Measurements from ENCODE around the gene RBM43. TPM values are rescaled to one million over a fixed set of nuclear protein-coding genes. Genes with fewer than 3 reads are reported as not detected.
"Not testable (repeated sequence)": the region's sequence is repeated elsewhere in the genome, so short reads cannot be mapped to it uniquely, and the experiment has no call there.

RBM43 gene
- 1.8 TPM for polyA plus RNA-seq

GRCh38 chr2:151261231-151261976 is at the start of gene RBM43:
Gene RBM43 (minus strand): TSS chr2:151261863. CDS start chr2:151261727, 136 bp downstream.
- Mint-ChIP-seq H3K36me3 (no peaks in the 10 kb centered on the region), H3K9me3 (no peaks in the 10 kb centered on the region), H3K4me1 (peaks cover 12 to 32% (median 20%) of the 10 kb centered on the region in 3 donors), H3K27me3 (no peaks in the 10 kb centered on the region), H3K27ac (peak within 1 kb of the TSS; percentile 91 to 98 (median 93)), H3K4me3 (peak within 1 kb of the TSS; percentile 91 to 97 (median 96))

- not testable (repeated sequence) for H3K27me3 Mint-ChIP-seq, H3K36me3 Mint-ChIP-seq, H3K27ac Mint-ChIP-seq, H3K9me3 Mint-ChIP-seq, H3K4me1 Mint-ChIP-seq, H3K4me3 Mint-ChIP-seq
These were observed 48.6 kb upstream of the RBM43 start for GRCh38 chr2:151310313-151310712.

DNA sequence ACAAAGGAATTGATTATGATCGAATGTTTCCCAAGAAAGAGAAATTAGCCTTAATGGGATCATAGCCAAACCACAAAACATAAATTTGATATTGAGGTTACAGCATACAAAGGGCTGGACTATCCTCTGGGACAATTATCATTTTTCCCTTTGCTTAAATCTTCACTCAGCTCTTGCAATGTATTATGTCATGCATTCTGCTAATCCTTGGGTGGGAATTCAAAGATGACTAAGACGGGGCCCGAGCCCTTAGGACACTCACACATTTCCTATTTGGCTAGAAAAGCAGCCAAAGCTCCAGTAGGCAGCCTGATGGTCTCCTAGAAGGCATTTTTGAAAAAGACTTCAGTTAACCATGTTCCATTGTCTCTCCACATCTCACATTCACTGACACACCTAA is 45.0 kb upstream of the RBM43 start:
- Mint-ChIP-seq H3K27me3 (no peaks in the 10 kb centered on the region), H3K9me3 (peaks cover 0 to 1% (median 0%) of the 10 kb centered on the region in 3 donors), H3K4me3 (no peak overlapping the region), H3K36me3 (peaks cover 2% of the 10 kb centered on the region), H3K4me1 (no peaks in the 10 kb centered on the region), H3K27ac (no peak overlapping the region)

DNA sequence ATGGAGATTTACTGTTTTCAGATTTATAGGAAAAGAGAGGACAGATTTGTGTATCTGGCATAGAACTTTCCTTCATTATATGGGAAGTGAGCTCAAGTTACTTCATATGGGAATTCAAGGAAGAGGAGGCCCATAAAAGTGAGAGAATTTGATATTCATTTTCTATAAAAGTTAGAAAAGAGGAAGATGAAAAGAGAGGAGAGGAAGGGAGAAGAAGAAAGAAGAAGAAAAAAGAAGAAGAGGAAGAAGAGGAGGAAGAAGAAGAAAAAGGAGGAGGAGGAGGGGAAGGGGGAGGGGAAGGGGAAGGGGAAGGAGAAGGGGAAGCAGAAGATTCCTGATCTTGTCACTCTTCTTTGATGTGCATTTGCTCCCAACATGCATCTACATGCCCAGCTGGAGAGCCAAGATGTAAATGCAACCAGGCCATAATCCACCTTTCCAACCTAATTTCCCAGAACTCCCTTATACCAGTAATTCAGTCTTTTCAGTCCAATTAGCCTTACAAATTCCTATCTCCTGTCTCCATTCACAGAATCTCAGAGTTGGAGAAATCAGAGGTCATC is 43.5 kb upstream of the RBM43 start:
- Mint-ChIP-seq H3K4me3 (no peak overlapping the region), H3K4me1 (no peaks in the 10 kb centered on the region), H3K27ac (no peak overlapping the region), H3K27me3 (no peaks in the 10 kb centered on the region), H3K36me3 (peaks cover 2% of the 10 kb centered on the region), H3K9me3 (peaks cover 0 to 1% (median 0%) of the 10 kb centered on the region in 3 donors)

GRCh38 chr2:151302879-151303278 is 41.2 kb upstream of the RBM43 start:
- Mint-ChIP-seq H3K27ac (no peak overlapping the region), H3K4me3 (no peak overlapping the region)

GRCh38 chr2:151302404-151302803 is 40.7 kb upstream of the RBM43 start:
- Mint-ChIP-seq H3K4me1 (peaks cover 8 to 12% (median 9%) of the 10 kb centered on the region in 3 donors), H3K9me3 (peaks cover 0 to 1% (median 0%) of the 10 kb centered on the region in 3 donors), H3K4me3 (no peak overlapping the region), H3K27me3 (no peaks in the 10 kb centered on the region), H3K36me3 (peaks cover 2% of the 10 kb centered on the region), H3K27ac (no peak overlapping the region)

More at GRCh38 chr2:151302879-151303278, 41.2 kb upstream of the RBM43 start:
- peaks cover 6 to 7% (median 7%) of the 10 kb centered on the region in 3 donors for H3K4me1 Mint-ChIP-seq
- H3K9me3 Mint-ChIP-seq, result peaks cover 0 to 1% (median 0%) of the 10 kb centered on the region in 3 donors
- peaks cover 2% of the 10 kb centered on the region for H3K36me3 Mint-ChIP-seq
- no peaks in the 10 kb centered on the region for H3K27me3 Mint-ChIP-seq

DNA sequence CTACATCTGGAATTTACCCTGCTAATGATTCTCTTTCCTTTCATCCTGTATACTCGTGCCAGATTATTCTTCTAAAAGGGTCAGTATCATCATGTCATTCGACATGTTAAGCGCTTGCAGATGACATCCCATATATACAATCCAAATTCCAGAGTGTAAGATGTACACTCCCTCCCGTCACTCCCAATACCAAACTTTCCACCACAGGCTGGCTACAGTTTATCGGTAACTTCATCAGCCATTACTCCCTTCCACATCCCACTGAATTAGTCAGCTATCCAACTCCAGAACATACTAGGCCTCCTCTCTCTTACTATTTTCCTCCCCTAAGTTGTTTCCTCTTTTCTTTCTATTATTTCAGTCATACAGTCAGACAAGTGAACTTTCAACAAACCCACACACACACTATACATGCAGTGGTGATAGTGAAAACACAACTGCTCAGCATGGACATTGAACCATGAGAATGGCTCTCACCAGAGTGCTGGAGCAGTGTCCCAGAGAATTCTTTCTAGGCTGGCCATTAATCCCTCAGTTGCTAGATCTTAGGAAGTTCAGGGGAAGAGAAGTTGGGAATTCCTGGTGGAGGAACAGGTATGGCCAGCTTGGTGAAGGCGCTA is 38.4 kb upstream of the RBM43 start:
- no peak overlapping the region for H3K4me3 Mint-ChIP-seq
- H3K27ac Mint-ChIP-seq, result no peak overlapping the region
- H3K27me3 Mint-ChIP-seq, result no peaks in the 10 kb centered on the region
- H3K9me3 Mint-ChIP-seq, result peaks cover 0 to 5% (median 0%) of the 10 kb centered on the region in 3 donors
- H3K36me3 Mint-ChIP-seq, result peaks cover 2% of the 10 kb centered on the region
- H3K4me1 Mint-ChIP-seq, result peaks cover 9 to 13% (median 12%) of the 10 kb centered on the region in 3 donors

- Mint-ChIP-seq H3K4me3 (peak overlapping the region in 2 of 4 donors; percentile 49 to 54), H3K9me3 (peaks cover 0 to 3% (median 0%) of the 10 kb centered on the region in 3 donors), H3K36me3 (no peaks in the 10 kb centered on the region), H3K27me3 (no peaks in the 10 kb centered on the region), H3K27ac (peak overlapping the region in 1 of 3 donors; percentile 13), H3K4me1 (peaks cover 9 to 13% (median 12%) of the 10 kb centered on the region in 3 donors)
These were observed 36.2 kb upstream of the RBM43 start for GRCh38 chr2:151297882-151298281.

DNA sequence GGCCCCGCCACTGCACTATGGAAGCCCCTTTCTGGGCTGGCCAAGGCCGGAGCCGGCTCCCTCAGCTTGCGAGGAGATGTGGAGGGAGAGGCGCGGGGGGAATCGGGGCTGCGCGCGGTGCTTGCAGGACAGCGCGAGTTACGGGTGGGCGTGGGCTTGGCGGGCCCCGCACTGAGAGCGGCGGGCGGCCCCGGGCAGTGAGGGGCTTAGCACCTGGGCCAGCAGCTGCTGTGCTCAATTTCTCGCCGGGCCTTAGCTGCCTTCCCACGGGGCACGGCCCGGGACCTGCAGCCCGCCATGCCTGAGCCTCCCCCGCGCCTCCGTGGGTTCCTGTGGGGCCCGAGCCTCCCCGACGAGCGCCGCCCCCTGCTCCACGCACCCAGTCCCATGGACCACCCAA is 34.3 kb upstream of the RBM43 start:
- H3K4me3 Mint-ChIP-seq, H3K27ac Mint-ChIP-seq, H3K27me3 Mint-ChIP-seq, H3K9me3 Mint-ChIP-seq, H3K36me3 Mint-ChIP-seq: not testable (repeated sequence)
- H3K4me1 Mint-ChIP-seq, result peaks cover 9 to 13% (median 12%) of the 10 kb centered on the region in 3 donors

GRCh38 chr2:151292546-151292945 is 30.9 kb upstream of the RBM43 start:
- Mint-ChIP-seq H3K4me1 (peaks cover 13 to 19% (median 17%) of the 10 kb centered on the region in 3 donors), H3K9me3 (peaks cover 0 to 6% (median 4%) of the 10 kb centered on the region in 3 donors), H3K27ac (no peak overlapping the region), H3K27me3 (no peaks in the 10 kb centered on the region), H3K4me3 (peak overlapping the region in 1 of 4 donors; percentile 5), H3K36me3 (peaks cover 2% of the 10 kb centered on the region)

GRCh38 chr2:151292141-151292540 is 30.5 kb upstream of the RBM43 start:
- Mint-ChIP-seq H3K4me3 (peak overlapping the region in 1 of 4 donors; percentile 5), H3K27ac (no peak overlapping the region), H3K36me3 (peaks cover 2% of the 10 kb centered on the region), H3K4me1 (peaks cover 15 to 21% (median 20%) of the 10 kb centered on the region in 3 donors), H3K27me3 (no peaks in the 10 kb centered on the region), H3K9me3 (peaks cover 0 to 6% (median 4%) of the 10 kb centered on the region in 3 donors)

DNA sequence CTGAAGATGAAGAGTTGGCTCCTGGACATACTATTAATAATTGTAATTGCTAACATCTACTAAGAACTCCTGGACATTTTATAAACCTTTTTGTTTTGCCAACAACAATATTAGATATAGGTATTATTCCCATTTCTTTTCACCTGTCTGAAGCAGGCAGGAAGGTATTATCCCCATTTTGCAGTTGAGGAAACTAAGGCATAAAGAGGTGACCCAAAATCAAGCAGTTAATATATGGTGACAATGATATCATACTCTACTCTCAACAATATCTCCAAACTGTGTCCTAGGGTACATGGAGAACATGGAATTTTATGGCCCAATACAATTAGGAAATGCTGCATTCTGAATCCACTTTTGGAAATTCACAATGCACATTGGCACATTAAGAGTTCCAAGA is 29.6 kb upstream of the RBM43 start:
- H3K4me1 Mint-ChIP-seq, result peaks cover 20 to 29% (median 28%) of the 10 kb centered on the region in 3 donors
- H3K4me3 Mint-ChIP-seq, result peak overlapping the region in 2 of 4 donors; percentile 70 to 98
- H3K36me3 Mint-ChIP-seq, result peaks cover 2% of the 10 kb centered on the region
- H3K27me3 Mint-ChIP-seq, result no peaks in the 10 kb centered on the region
- peak overlapping the region; percentile 95 to 99 (median 96) for H3K27ac Mint-ChIP-seq
- H3K9me3 Mint-ChIP-seq, result peaks cover 0 to 4% (median 4%) of the 10 kb centered on the region in 3 donors

GRCh38 chr2:151289972-151290866 is 28.6 kb upstream of the RBM43 start:
- H3K4me3 Mint-ChIP-seq, result peak overlapping the region; percentile 85 to 98 (median 96)
- peaks cover 26 to 35% (median 33%) of the 10 kb centered on the region in 3 donors for H3K4me1 Mint-ChIP-seq
- peaks cover 3% of the 10 kb centered on the region for H3K36me3 Mint-ChIP-seq
- H3K27ac Mint-ChIP-seq, result peak overlapping the region; percentile 95 to 99 (median 96)
- no peaks in the 10 kb centered on the region for H3K27me3 Mint-ChIP-seq
- peaks cover 0 to 4% (median 3%) of the 10 kb centered on the region in 3 donors for H3K9me3 Mint-ChIP-seq

- peaks cover 3% of the 10 kb centered on the region for H3K36me3 Mint-ChIP-seq
- peaks cover 29 to 43% (median 40%) of the 10 kb centered on the region in 3 donors for H3K4me1 Mint-ChIP-seq
These were observed 26.0 kb upstream of the RBM43 start for GRCh38 chr2:151287513-151288250.

More at GRCh38 chr2:151287513-151288250, 26.0 kb upstream of the RBM43 start:
- peaks cover 0 to 4% (median 3%) of the 10 kb centered on the region in 3 donors for H3K9me3 Mint-ChIP-seq
- H3K27me3 Mint-ChIP-seq, result no peaks in the 10 kb centered on the region
- H3K27ac Mint-ChIP-seq, result peak overlapping the region; percentile 96 to 99 (median 96)
- peak overlapping the region; percentile 85 to 98 (median 96) for H3K4me3 Mint-ChIP-seq
